ENCODE measurements around the gene CREG2. TPM values are rescaled to one million over a fixed set of nuclear protein-coding genes. Genes with fewer than 3 reads are reported as not detected.

Gene CREG2
- total RNA-seq, 1 experiment from 2014 or later = 119 TPM

DNA sequence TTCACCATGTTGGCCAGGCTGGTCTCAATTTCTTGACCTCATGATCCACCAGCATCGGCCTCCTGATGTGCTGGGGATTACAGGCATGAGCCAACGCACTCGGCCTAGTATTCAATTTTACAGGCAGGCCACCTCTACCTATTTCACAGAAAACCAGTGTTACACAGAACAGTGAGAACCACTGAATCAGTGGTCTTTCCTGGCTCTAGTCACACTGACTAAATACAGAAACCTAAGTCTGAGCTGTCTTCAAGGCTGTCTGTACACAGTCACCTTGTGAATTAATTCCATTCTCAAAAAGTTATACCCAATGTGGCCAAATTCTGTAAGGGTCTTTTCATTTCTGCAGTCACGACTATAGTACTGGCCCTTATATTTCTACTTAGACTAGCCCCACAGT is 82.3 kb downstream of the CREG2 start:
- no peak for DNase-seq
- intact Hi-C loops (cut with micrococcal nuclease; ENCODE audit: unreplicated experiment) = loop anchor here (5.0 kb wide), 1 partner anchor 37 kb away; no protein-coding TSS in a partner anchor
- H3K9me3 ChIP-seq = no peaks in the 10 kb centered on the region
- peaks cover 2% of the 10 kb centered on the region; the same call in 1 of the 2 replicates for H3K36me3 ChIP-seq (ENCODE audit: control insufficient read depth, insufficient read depth, low read length)
- ChIA-PET POLR2A (no interaction called here), CTCF (no interaction called here)
- no peaks in the 10 kb centered on the region for H3K27me3 Mint-ChIP-seq (ENCODE audit: insufficient read depth, unreplicated experiment)
- no TSS peak for BruUV-seq (replicated peaks)
- H3K4me3 Mint-ChIP-seq (ENCODE audit: unreplicated experiment) = peak overlapping the region; percentile 83
- TF ChIP-seq, protein P1, sequence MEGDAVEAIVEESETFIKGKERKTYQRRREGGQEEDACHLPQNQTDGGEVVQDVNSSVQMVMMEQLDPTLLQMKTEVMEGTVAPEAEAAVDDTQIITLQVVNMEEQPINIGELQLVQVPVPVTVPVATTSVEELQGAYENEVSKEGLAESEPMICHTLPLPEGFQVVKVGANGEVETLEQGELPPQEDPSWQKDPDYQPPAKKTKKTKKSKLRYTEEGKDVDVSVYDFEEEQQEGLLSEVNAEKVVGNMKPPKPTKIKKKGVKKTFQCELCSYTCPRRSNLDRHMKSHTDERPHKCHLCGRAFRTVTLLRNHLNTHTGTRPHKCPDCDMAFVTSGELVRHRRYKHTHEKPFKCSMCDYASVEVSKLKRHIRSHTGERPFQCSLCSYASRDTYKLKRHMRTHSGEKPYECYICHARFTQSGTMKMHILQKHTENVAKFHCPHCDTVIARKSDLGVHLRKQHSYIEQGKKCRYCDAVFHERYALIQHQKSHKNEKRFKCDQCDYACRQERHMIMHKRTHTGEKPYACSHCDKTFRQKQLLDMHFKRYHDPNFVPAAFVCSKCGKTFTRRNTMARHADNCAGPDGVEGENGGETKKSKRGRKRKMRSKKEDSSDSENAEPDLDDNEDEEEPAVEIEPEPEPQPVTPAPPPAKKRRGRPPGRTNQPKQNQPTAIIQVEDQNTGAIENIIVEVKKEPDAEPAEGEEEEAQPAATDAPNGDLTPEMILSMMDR (IDR thresholded peaks at IDR 0.05; ENCODE audit: insufficient read depth in 1 of 2, low read depth in 1 of 2, low read length in 1 of 2, severe bottlenecking in 1 of 2, unreplicated experiment in 1 of 2) = no peak
- no peak overlapping the region for H3K27ac Mint-ChIP-seq (ENCODE audit: unreplicated experiment)
- no peak overlapping the region for H3K4me3 ChIP-seq (ENCODE audit: low read depth, low read length)
- H3K4me1 Mint-ChIP-seq (ENCODE audit: low read depth, unreplicated experiment) = peaks cover 42% of the 10 kb centered on the region
- H3K9me3 Mint-ChIP-seq (ENCODE audit: unreplicated experiment) = no peaks in the 10 kb centered on the region
- H3K4me1 ChIP-seq = peaks cover 22% of the 10 kb centered on the region
- no peaks in the 10 kb centered on the region for H3K27me3 ChIP-seq (replicated peaks; ENCODE audit: control insufficient read depth, insufficient read depth, low read length)
- peaks cover 80% of the 10 kb centered on the region for H3K36me3 Mint-ChIP-seq (ENCODE audit: insufficient read depth, unreplicated experiment)

GRCh38 chr2:101303688-101304087 is 83.6 kb downstream of the CREG2 start:
- ChIA-PET CTCF (no interaction called here), POLR2A (interaction anchor here (0.7 kb wide), 1 partner anchor 8 kb away, joined by 7 read pairs; no protein-coding TSS in a partner anchor)
- Mint-ChIP-seq H3K4me1 (ENCODE audit: low read depth, unreplicated experiment) (peaks cover 45% of the 10 kb centered on the region), H3K4me3 (ENCODE audit: unreplicated experiment) (no peak overlapping the region), H3K9me3 (ENCODE audit: unreplicated experiment) (no peaks in the 10 kb centered on the region), H3K27me3 (ENCODE audit: insufficient read depth, unreplicated experiment) (no peaks in the 10 kb centered on the region), H3K36me3 (ENCODE audit: insufficient read depth, unreplicated experiment) (peaks cover 81% of the 10 kb centered on the region), H3K27ac (ENCODE audit: unreplicated experiment) (no peak overlapping the region)
- no peaks in the 10 kb centered on the region for H3K27me3 ChIP-seq (replicated peaks; ENCODE audit: control insufficient read depth, insufficient read depth, low read length)
- no peaks in the 10 kb centered on the region for H3K9me3 ChIP-seq
- peaks cover 17% of the 10 kb centered on the region for H3K4me1 ChIP-seq
- no peak overlapping the region for H3K4me3 ChIP-seq (ENCODE audit: low read depth, low read length)
- TF ChIP-seq, protein P1 (IDR thresholded peaks at IDR 0.05; ENCODE audit: insufficient read depth in 1 of 2, low read depth in 1 of 2, low read length in 1 of 2, severe bottlenecking in 1 of 2, unreplicated experiment in 1 of 2) = no peak
- no TSS peak for BruUV-seq (replicated peaks)
- H3K36me3 ChIP-seq (ENCODE audit: control insufficient read depth, insufficient read depth, low read length) = peaks cover 2% of the 10 kb centered on the region; the same call in 1 of the 2 replicates
- intact Hi-C loops (cut with micrococcal nuclease; ENCODE audit: unreplicated experiment) = no loop called here
- no peak for DNase-seq

- Mint-ChIP-seq H3K4me3 (ENCODE audit: unreplicated experiment) (no peak overlapping the region), H3K27me3 (ENCODE audit: insufficient read depth, unreplicated experiment) (no peaks in the 10 kb centered on the region), H3K4me1 (ENCODE audit: low read depth, unreplicated experiment) (peaks cover 53% of the 10 kb centered on the region), H3K36me3 (ENCODE audit: insufficient read depth, unreplicated experiment) (peaks cover 78% of the 10 kb centered on the region), H3K27ac (ENCODE audit: unreplicated experiment) (no peak overlapping the region), H3K9me3 (ENCODE audit: unreplicated experiment) (no peaks in the 10 kb centered on the region)
- TF ChIP-seq, protein P1 (IDR thresholded peaks at IDR 0.05; ENCODE audit: insufficient read depth in 1 of 2, low read depth in 1 of 2, low read length in 1 of 2, severe bottlenecking in 1 of 2, unreplicated experiment in 1 of 2) = no peak
- ChIA-PET POLR2A (no interaction called here), CTCF (no interaction called here)
- peaks cover 17% of the 10 kb centered on the region for H3K4me1 ChIP-seq
- intact Hi-C loops (cut with micrococcal nuclease; ENCODE audit: unreplicated experiment) = no loop called here
- no peaks in the 10 kb centered on the region for H3K9me3 ChIP-seq
- DNase-seq = no peak
- H3K27me3 ChIP-seq (replicated peaks; ENCODE audit: control insufficient read depth, insufficient read depth, low read length) = no peaks in the 10 kb centered on the region
- no TSS peak for BruUV-seq (replicated peaks)
- H3K4me3 ChIP-seq (ENCODE audit: low read depth, low read length) = no peak overlapping the region
- peaks cover 2% of the 10 kb centered on the region; the same call in 1 of the 2 replicates for H3K36me3 ChIP-seq (ENCODE audit: control insufficient read depth, insufficient read depth, low read length)
These were observed 85.3 kb downstream of the CREG2 start for GRCh38 chr2:101302016-101302415.
